WTC11 (cell line): ENCODE data around the gene CTAGE9. TPM values are rescaled to one million over a fixed set of nuclear protein-coding genes. Genes with fewer than 3 reads are reported as not detected.
"Not testable (repeated sequence)": the region's sequence is repeated elsewhere in the genome, so short reads cannot be mapped to it uniquely, and the experiment has no call there.

ENCODE experiments used
- ATAC-seq: fragments of 200-7000 bp; cut with Tn5 transposase; 2 replicates; pipeline ENCODE4 v1.10.0; 2021; ENCODE audit warnings: mild to moderate bottlenecking, moderate library complexity
- CTCF ChIA-PET: fragments of 300-600 bp; sonication (Branson Sonifier 250); formaldehyde crosslinking; loops from one replicate; lab custom pipeline; 2021; ENCODE audit warnings: antibody characterized with exemption; lab: Charles Lee
- POLR2A ChIA-PET: fragments of 350-600 bp; sonication (Branson Sonifier 250); formaldehyde crosslinking; loops from one replicate; lab custom pipeline; 2021; ENCODE audit warnings: antibody characterized with exemption; lab: Charles Lee
- DNase-seq: peaks from one replicate; pipeline ENCODE4 v3.0.0; 2021; ENCODE audit warnings: low spot score
- H3K27ac Mint-ChIP-seq: 2 replicates; pipeline ENCODE4 v1.8.0; 2021; ENCODE audit warnings: mixed read lengths
- H3K27me3 Mint-ChIP-seq: 2 replicates; pipeline ENCODE4 v1.8.0; 2021; ENCODE audit warnings: low read depth, mild to moderate bottlenecking, moderate library complexity, mixed read lengths
- H3K36me3 Mint-ChIP-seq: 2 replicates; pipeline ENCODE4 v1.8.0; 2021; ENCODE audit warnings: mixed read lengths
- H3K4me1 Mint-ChIP-seq: 2 replicates; pipeline ENCODE4 v1.8.0; 2022; ENCODE audit warnings: mixed read lengths
- H3K4me3 Mint-ChIP-seq: 2 replicates; pipeline ENCODE4 v1.8.0; 2021; ENCODE audit warnings: mild to moderate bottlenecking, moderate library complexity, mixed read lengths
- H3K9me3 Mint-ChIP-seq: 2 replicates; pipeline ENCODE4 v1.8.0; 2021; ENCODE audit warnings: mixed read lengths
- ATF1 ChIP-seq: sonication (generic); formaldehyde crosslinking; IDR thresholded peaks from 2 replicates; pipeline ENCODE4 v1.8.1; 2023; ENCODE audit warnings: mild to moderate bottlenecking, moderate library complexity, missing genetic modification reagents
- E2F1 ChIP-seq: sonication (generic); formaldehyde crosslinking; IDR thresholded peaks from 2 replicates; pipeline ENCODE4 v1.8.0; 2022; ENCODE audit warnings: mild to moderate bottlenecking, missing genetic modification reagents
- GABPB1 ChIP-seq: sonication (generic); formaldehyde crosslinking; IDR thresholded peaks from 2 replicates; pipeline ENCODE4 v1.8.1; 2023; ENCODE audit warnings: mild to moderate bottlenecking, missing genetic modification reagents
- HMGA2 ChIP-seq: fragments of 250-450 bp; sonication (Bioruptor Pico); IDR thresholded peaks from 2 replicates; pipeline ENCODE4 v1.4.0; 2021; ENCODE audit warnings: mild to moderate bottlenecking, moderate library complexity
- IRF2 ChIP-seq: sonication (generic); formaldehyde crosslinking; IDR thresholded peaks from 2 replicates; pipeline ENCODE4 v1.8.0; 2022; ENCODE audit warnings: low read depth, missing genetic modification reagents, borderline replicate concordance
- JAZF1 ChIP-seq: fragments of 250-450 bp; sonication (Bioruptor Pico); IDR thresholded peaks from 2 replicates; pipeline ENCODE4 v1.9.0; 2021; ENCODE audit warnings: moderate library complexity, mild to moderate bottlenecking, inconsistent platforms
- MLX ChIP-seq: sonication (generic); formaldehyde crosslinking; IDR thresholded peaks from 2 replicates; pipeline ENCODE4 v1.8.1; 2023; ENCODE audit warnings: mild to moderate bottlenecking, missing genetic modification reagents, moderate library complexity
- PRDM15 ChIP-seq: sonication (generic); formaldehyde crosslinking; IDR thresholded peaks from 2 replicates; pipeline ENCODE4 v1.8.0; 2022; ENCODE audit warnings: missing genetic modification reagents
- TP53 ChIP-seq: sonication (generic); formaldehyde crosslinking; IDR thresholded peaks from 2 replicates; pipeline ENCODE4 v1.8.1; 2023; ENCODE audit warnings: mild to moderate bottlenecking, missing genetic modification reagents
- ZNF219 ChIP-seq: sonication (generic); formaldehyde crosslinking; IDR thresholded peaks from 2 replicates; pipeline ENCODE4 v1.8.0; 2023; ENCODE audit warnings: missing genetic modification reagents, mild to moderate bottlenecking, borderline replicate concordance
- ZNF263 ChIP-seq: sonication (generic); formaldehyde crosslinking; IDR thresholded peaks from 2 replicates; pipeline ENCODE4 v1.8.1; 2022; ENCODE audit warnings: low read depth, mild to moderate bottlenecking, moderate library complexity, missing genetic modification reagents
- ZNF396 ChIP-seq: fragments of 250-450 bp; sonication (Bioruptor Pico); IDR thresholded peaks from 2 replicates; pipeline ENCODE4 v1.8.0; 2021; ENCODE audit warnings: mild to moderate bottlenecking, moderate library complexity, borderline replicate concordance
- ZNF423 ChIP-seq: fragments of 250-450 bp; sonication (Bioruptor Pico); IDR thresholded peaks from 2 replicates; pipeline ENCODE4 v2.1.2; 2022; ENCODE audit warnings: mild to moderate bottlenecking, moderate library complexity
- total RNA-seq: library from RNA; stranded (reverse); gene quantifications from 3 replicates; pipeline ENCODE4 v1.2.3, GENCODE V29; 2021

The CTAGE9 gene
- total RNA-seq, 1 experiment from 2014 or later = 0.09 TPM

GRCh38 chr6:131755597-131755996 lies 44.8 kb upstream of the CTAGE9 start:
- CTCF ChIA-PET = no interaction called here
- H3K27ac Mint-ChIP-seq = no peak overlapping the region
- TF ChIP-seq ZNF396 = no peak
- TF ChIP-seq MLX (CRISPR knock-in tag) = no peak
- no peak for TF ChIP-seq PRDM15 (CRISPR knock-in tag)
- TF ChIP-seq E2F1 = no peak
- TF ChIP-seq, all 79 proteins: peak for 0
- no peak overlapping the region for H3K4me3 Mint-ChIP-seq
- H3K9me3 Mint-ChIP-seq = no peaks in the 10 kb centered on the region
- no peaks in the 10 kb centered on the region for H3K4me1 Mint-ChIP-seq
- H3K36me3 Mint-ChIP-seq = no peaks in the 10 kb centered on the region
- ATAC-seq (no peak), DNase-seq (no peak)
- peaks cover 33% of the 10 kb centered on the region for H3K27me3 Mint-ChIP-seq
- POLR2A ChIA-PET = no interaction called here

GRCh38 chr6:131754715-131755567 lies 44.1 kb upstream of the CTAGE9 start:
- CTCF ChIA-PET = no interaction called here
- no peak for TF ChIP-seq ATF1 (CRISPR knock-in tag)
- TF ChIP-seq GABPB1 = peak; percentile 84
- TF ChIP-seq TP53 (CRISPR knock-in tag) = no peak
- no peak for TF ChIP-seq IRF2
- Mint-ChIP-seq H3K4me3 (no peak overlapping the region), H3K9me3 (no peaks in the 10 kb centered on the region), H3K4me1 (no peaks in the 10 kb centered on the region), H3K36me3 (no peaks in the 10 kb centered on the region), H3K27ac (no peak overlapping the region), H3K27me3 (peaks cover 33% of the 10 kb centered on the region)
- ATAC-seq = no peak
- DNase-seq = no peak
- POLR2A ChIA-PET = no interaction called here

GRCh38 chr6:131754088-131754487 lies 43.3 kb upstream of the CTAGE9 start:
- Mint-ChIP-seq H3K4me1 (no peaks in the 10 kb centered on the region), H3K27me3 (peaks cover 33% of the 10 kb centered on the region), H3K36me3 (no peaks in the 10 kb centered on the region), H3K4me3 (no peak overlapping the region), H3K9me3 (no peaks in the 10 kb centered on the region), H3K27ac (no peak overlapping the region)
- ChIA-PET POLR2A (no interaction called here), CTCF (no interaction called here)
- DNase-seq = no peak
- TF ChIP-seq HMGA2 (CRISPR knock-in tag) (no peak), ZNF423 (CRISPR knock-in tag) (no peak), GABPB1 (no peak), JAZF1 (no peak), ZNF263 (CRISPR knock-in tag) (no peak), ZNF219 (CRISPR knock-in tag) (no peak)
- ATAC-seq = no peak

GRCh38 chr6:131751012-131751715 lies 40.3 kb upstream of the CTAGE9 start:
- CTCF ChIA-PET, ATAC-seq, H3K4me3 Mint-ChIP-seq, H3K36me3 Mint-ChIP-seq, H3K4me1 Mint-ChIP-seq, H3K9me3 Mint-ChIP-seq, DNase-seq, H3K27ac Mint-ChIP-seq, POLR2A ChIA-PET: not testable (repeated sequence)
- peaks cover 18% of the 10 kb centered on the region for H3K27me3 Mint-ChIP-seq
